IMR-90 (cell line): Measurements from ENCODE around the gene ELFN1.

ENCODE experiments used
- BHLHE40 ChIP-seq: fragments of 150-350 bp; IDR thresholded peaks from 2 replicates; pipeline ENCODE4 v1.6.1; 2016; ENCODE audit warnings: mild to moderate bottlenecking, low read depth, low read length
- CHD1 ChIP-seq: IDR thresholded peaks from 2 replicates; pipeline ENCODE4 v1.6.1; 2012; ENCODE audit warnings: low read depth, low read length, improper control_type of control experiment
- RAD21 ChIP-seq: IDR thresholded peaks from 2 replicates; pipeline ENCODE4 v1.6.1; 2012; ENCODE audit warnings: low read length, improper control_type of control experiment
- TF ChIP-seq, protein P1 (sequence below): conservative IDR thresholded peaks from 2 replicates; pipeline ENCODE4 v1.5.1; 2012; ENCODE audit warnings: mild to moderate bottlenecking, low read depth, low read length, improper control_type of control experiment

DNA sequence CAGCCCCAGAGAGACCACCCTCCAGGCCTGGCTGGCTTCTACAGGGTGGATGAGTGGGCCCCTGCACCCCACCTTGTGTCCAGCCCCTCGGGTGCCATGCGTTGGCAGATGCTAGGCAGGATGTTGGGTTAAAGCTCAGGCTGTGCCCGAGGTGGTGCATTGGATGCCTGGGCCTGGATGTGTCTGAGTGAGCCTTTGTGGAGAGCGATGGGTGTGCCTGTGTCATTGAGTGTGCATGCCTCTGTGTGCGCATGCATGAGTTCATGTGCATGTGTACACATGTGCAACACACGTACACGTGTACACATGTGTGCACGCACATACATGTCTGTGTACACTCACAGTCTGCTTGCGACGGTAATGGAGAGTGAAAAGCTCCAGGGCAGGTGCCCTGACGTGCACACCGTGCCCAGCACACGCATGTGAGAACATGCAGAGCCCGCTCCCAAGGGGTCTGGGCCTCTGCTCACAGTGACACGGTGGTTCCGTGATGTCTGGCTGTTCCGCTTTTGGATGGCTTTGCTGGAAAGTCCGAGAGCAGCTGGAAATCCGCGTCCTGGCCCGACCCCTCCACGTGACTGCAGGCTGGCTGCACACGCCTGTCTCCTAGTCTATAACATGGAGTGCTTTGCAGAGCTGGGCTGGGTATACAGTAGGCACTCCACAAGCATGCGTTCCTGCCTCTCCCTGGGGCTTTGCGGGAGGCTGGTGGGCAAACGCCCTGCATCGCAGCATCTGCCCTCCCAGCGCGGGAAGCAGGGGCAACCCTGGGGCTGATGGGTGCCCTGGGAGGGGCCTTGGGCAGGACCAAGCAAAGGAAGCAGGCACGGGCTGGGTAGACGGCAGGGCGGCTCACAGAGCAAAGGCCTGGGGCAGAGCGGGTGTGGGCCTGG is 36.9 kb downstream of the ELFN1 start:
- TF ChIP-seq, protein P1, sequence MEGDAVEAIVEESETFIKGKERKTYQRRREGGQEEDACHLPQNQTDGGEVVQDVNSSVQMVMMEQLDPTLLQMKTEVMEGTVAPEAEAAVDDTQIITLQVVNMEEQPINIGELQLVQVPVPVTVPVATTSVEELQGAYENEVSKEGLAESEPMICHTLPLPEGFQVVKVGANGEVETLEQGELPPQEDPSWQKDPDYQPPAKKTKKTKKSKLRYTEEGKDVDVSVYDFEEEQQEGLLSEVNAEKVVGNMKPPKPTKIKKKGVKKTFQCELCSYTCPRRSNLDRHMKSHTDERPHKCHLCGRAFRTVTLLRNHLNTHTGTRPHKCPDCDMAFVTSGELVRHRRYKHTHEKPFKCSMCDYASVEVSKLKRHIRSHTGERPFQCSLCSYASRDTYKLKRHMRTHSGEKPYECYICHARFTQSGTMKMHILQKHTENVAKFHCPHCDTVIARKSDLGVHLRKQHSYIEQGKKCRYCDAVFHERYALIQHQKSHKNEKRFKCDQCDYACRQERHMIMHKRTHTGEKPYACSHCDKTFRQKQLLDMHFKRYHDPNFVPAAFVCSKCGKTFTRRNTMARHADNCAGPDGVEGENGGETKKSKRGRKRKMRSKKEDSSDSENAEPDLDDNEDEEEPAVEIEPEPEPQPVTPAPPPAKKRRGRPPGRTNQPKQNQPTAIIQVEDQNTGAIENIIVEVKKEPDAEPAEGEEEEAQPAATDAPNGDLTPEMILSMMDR: no peak
- TF ChIP-seq CHD1 (no peak), RAD21 (no peak), BHLHE40 (no peak)
